Skin epidermis (tissue), 12 donors: Measurements from ENCODE around the gene CEP70.
"Not testable (repeated sequence)": the region's sequence is repeated elsewhere in the genome, so short reads cannot be mapped to it uniquely, and the experiment has no call there.

Experiments used
- H3K27ac ChIP-seq, 21 experiments: fragments of 200-600 bp; sonication (generic) in 11 of 21; one replicate each; pipeline ENCODE4 v1.5.0; 2020; ENCODE audit warnings: mild to moderate bottlenecking in 3 of 21, inconsistent platforms in 2 of 21, moderate library complexity in 2 of 21
- H3K4me3 ChIP-seq, 7 experiments: fragments of 200-600 bp; sonication (generic) in 2 of 7; one replicate each; pipeline ENCODE4 v1.5.0; 2020; ENCODE audit warnings: inconsistent platforms in 2 of 7, mild to moderate bottlenecking in 2 of 7, moderate library complexity in 1 of 7

CEP70 gene

GRCh38 chr3:138542977-138543376 is 51.1 kb downstream of the CEP70 start:
- H3K4me3 ChIP-seq, result no peak overlapping the region
- no peak overlapping the region for H3K27ac ChIP-seq

- H3K27ac ChIP-seq, result no peak overlapping the region
- H3K4me3 ChIP-seq, result no peak overlapping the region
Observed at GRCh38 chr3:138539352-138539751, 54.7 kb downstream of the CEP70 start.

GRCh38 chr3:138521445-138521844 is 72.6 kb downstream of the CEP70 start:
- H3K4me3 ChIP-seq, H3K27ac ChIP-seq: not testable (repeated sequence)

- no peak overlapping the region for H3K4me3 ChIP-seq
Observed at GRCh38 chr3:138513090-138513843, 80.8 kb downstream of the CEP70 start.

GRCh38 chr3:138511945-138512344 is 82.1 kb downstream of the CEP70 start:
- Histone ChIP-seq H3K4me3 (no peak overlapping the region), H3K27ac (no peak overlapping the region)

More at GRCh38 chr3:138513090-138513843, 80.8 kb downstream of the CEP70 start:
- H3K27ac ChIP-seq, result no peak overlapping the region

GRCh38 chr3:138509586-138509985 is 84.5 kb downstream of the CEP70 start:
- no peak overlapping the region for H3K4me3 ChIP-seq

GRCh38 chr3:138507524-138507923 is 86.5 kb downstream of the CEP70 start:
- no peak overlapping the region for H3K27ac ChIP-seq
- H3K4me3 ChIP-seq, result no peak overlapping the region

More at GRCh38 chr3:138509586-138509985, 84.5 kb downstream of the CEP70 start:
- no peak overlapping the region for H3K27ac ChIP-seq

- Histone ChIP-seq H3K27ac (no peak overlapping the region), H3K4me3 (no peak overlapping the region)
Observed at GRCh38 chr3:138498991-138499390, 95.1 kb downstream of the CEP70 start.

- H3K27ac ChIP-seq, result no peak overlapping the region
- no peak overlapping the region for H3K4me3 ChIP-seq
Observed at GRCh38 chr3:138497851-138498250, 96.2 kb downstream of the CEP70 start.

GRCh38 chr3:138497021-138497420 is 97.0 kb downstream of the CEP70 start:
- Histone ChIP-seq H3K27ac (no peak overlapping the region), H3K4me3 (no peak overlapping the region)

GRCh38 chr3:138496436-138496835 is 97.6 kb downstream of the CEP70 start:
- no peak overlapping the region for H3K4me3 ChIP-seq
- no peak overlapping the region for H3K27ac ChIP-seq

GRCh38 chr3:138495638-138496037 is 98.4 kb downstream of the CEP70 start:
- not testable (repeated sequence) for H3K27ac ChIP-seq, H3K4me3 ChIP-seq

GRCh38 chr3:138494607-138494929 is 99.5 kb downstream of the CEP70 start:
- Histone ChIP-seq H3K27ac (no peak overlapping the region), H3K4me3 (no peak overlapping the region)

GRCh38 chr3:138493804-138494606 is 100.1 kb downstream of the CEP70 start:
- H3K4me3 ChIP-seq, result no peak overlapping the region
- no peak overlapping the region for H3K27ac ChIP-seq

GRCh38 chr3:138492980-138493675 is 100.9 kb downstream of the CEP70 start:
- no peak overlapping the region for H3K4me3 ChIP-seq
- H3K27ac ChIP-seq, result no peak overlapping the region

GRCh38 chr3:138491971-138492370 is 102.1 kb downstream of the CEP70 start:
- no peak overlapping the region for H3K27ac ChIP-seq

GRCh38 chr3:138486580-138486979 is 107.5 kb downstream of the CEP70 start:
- H3K27ac ChIP-seq, H3K4me3 ChIP-seq: not testable (repeated sequence)

More at GRCh38 chr3:138491971-138492370, 102.1 kb downstream of the CEP70 start:
- no peak overlapping the region for H3K4me3 ChIP-seq

- H3K27ac ChIP-seq, H3K4me3 ChIP-seq: not testable (repeated sequence)
Observed at GRCh38 chr3:138484672-138485071, 109.4 kb downstream of the CEP70 start.

- H3K27ac ChIP-seq, result no peak overlapping the region
- H3K4me3 ChIP-seq, result no peak overlapping the region
Observed at GRCh38 chr3:138479438-138479863, 114.6 kb downstream of the CEP70 start.

- Histone ChIP-seq H3K27ac (no peak overlapping the region), H3K4me3 (no peak overlapping the region)
Observed at GRCh38 chr3:138477801-138478200, 116.3 kb downstream of the CEP70 start.

- Histone ChIP-seq H3K4me3 (no peak overlapping the region), H3K27ac (no peak overlapping the region)
Observed at GRCh38 chr3:138477120-138477519, 116.9 kb downstream of the CEP70 start.
